Aorta (tissue), 5 donors: ENCODE results near the gene GDF2. TPM values are rescaled to one million over a fixed set of nuclear protein-coding genes. Genes with fewer than 3 reads are reported as not detected.

Experiments used
- ATAC-seq: fragments of 200-7000 bp; cut with Tn5 transposase; one replicate; pipeline ENCODE4 v1.9.1; 2022; ENCODE audit warnings: moderate library complexity; ENCODE audit not compliant: low FRiP score
- DNase-seq, 2 donors: peaks; one replicate each; pipeline ENCODE4 v3.0.0-alpha.2; 2020
- H3K27ac ChIP-seq, 2 donors: one replicate each; pipeline ENCODE4 v1.5.1; 2013; ENCODE audit warnings: low read length in 2 of 2, mild to moderate bottlenecking in 2 of 2, moderate library complexity in 2 of 2, control low read depth in 1 of 2, inconsistent platforms in 1 of 2, low read depth in 1 of 2
- H3K27me3 ChIP-seq, 2 donors: one replicate each; pipeline ENCODE4 v1.6.1; 2013; ENCODE audit warnings: control low read depth in 1 of 2, low read length in 1 of 2, mild to moderate bottlenecking in 1 of 2, moderate library complexity in 1 of 2; ENCODE audit not compliant: insufficient read depth in 2 of 2, control insufficient read depth in 1 of 2
- H3K36me3 ChIP-seq, 2 donors: one replicate each; pipeline ENCODE4 v1.6.1; 2013; ENCODE audit warnings: control low read depth in 1 of 2, low read length in 1 of 2, mild to moderate bottlenecking in 1 of 2; ENCODE audit not compliant: insufficient read depth in 2 of 2, control insufficient read depth in 1 of 2
- H3K4me1 ChIP-seq, 2 donors: one replicate each; pipeline ENCODE4 v1.6.1; 2013; ENCODE audit warnings: low read length in 2 of 2, control low read depth in 1 of 2, mild to moderate bottlenecking in 1 of 2, moderate library complexity in 1 of 2; ENCODE audit not compliant: insufficient read depth in 2 of 2, control insufficient read depth in 1 of 2
- H3K4me3 ChIP-seq, 2 donors: one replicate each; pipeline ENCODE4 v1.5.1; 2013; ENCODE audit warnings: low read length in 2 of 2, control low read depth in 1 of 2, mild to moderate bottlenecking in 1 of 2
- H3K9me3 ChIP-seq: one replicate; pipeline ENCODE4 v1.6.1; 2013; ENCODE audit warnings: mild to moderate bottlenecking, low read length; ENCODE audit not compliant: control insufficient read depth
- WGBS, 2 donors: extraction: QIAGEN DNeasy Blood & Tissue Kit; methylation state at CpG; one replicate each; pipeline ENCODE4 v1.1.7; 2013; 5-methylcytosine and 5-hydroxymethylcytosine counted together
- intact Hi-C, 2 donors: fragments of 100-400 bp; cut with DNase I; formaldehyde crosslinking; loops; one replicate each; pipeline versions ENCODE4 v1.14.2 to v1.15.0; 2022
- polyA plus RNA-seq, 2 donors: library from polyadenylated mRNA; stranded (reverse); fragments of 200-250 nt; gene quantifications; one replicate each; pipeline ENCODE4 v1.2.3, GENCODE V29; 2013
- total RNA-seq, 2 donors: library from RNA; stranded (reverse); fragmentation: NEBNext Ultra II Directional; extraction: Animal tissue kit (Norgen Biotek cat#: 25700); gene quantifications; one replicate each; pipeline ENCODE4 v1.2.1, GENCODE V29; 2021
- donor health status: healthy with polysubstance abuse.
- donor health status: Bipolar disorder and iron deficiency.
- donor health status: DM: no; HTN: no; CAD: no.
- donor health status: DM: no; HTN: no; CAD: no.
- donor health status: DM: yes; HTN: yes; CAD: no.

Gene GDF2
- total and polyA plus RNA-seq, 4 donors, result not detected

- Histone ChIP-seq H3K36me3 (no peaks in the 10 kb centered on the region), H3K9me3 (no peaks in the 10 kb centered on the region), H3K4me3 (no peak overlapping the region), H3K27me3 (no peaks in the 10 kb centered on the region), H3K4me1 (no peaks in the 10 kb centered on the region), H3K27ac (no peak overlapping the region)
- ATAC-seq, result no peak
- intact Hi-C loops, result no loop called here
- DNase-seq, result no peak
- WGBS, 2 donors, result 62 to 63% methylated on average over 5 of the region's 5 CpGs
Observed at GRCh38 chr10:47323636-47324296, 1.5 kb downstream of the GDF2 start.

DNA sequence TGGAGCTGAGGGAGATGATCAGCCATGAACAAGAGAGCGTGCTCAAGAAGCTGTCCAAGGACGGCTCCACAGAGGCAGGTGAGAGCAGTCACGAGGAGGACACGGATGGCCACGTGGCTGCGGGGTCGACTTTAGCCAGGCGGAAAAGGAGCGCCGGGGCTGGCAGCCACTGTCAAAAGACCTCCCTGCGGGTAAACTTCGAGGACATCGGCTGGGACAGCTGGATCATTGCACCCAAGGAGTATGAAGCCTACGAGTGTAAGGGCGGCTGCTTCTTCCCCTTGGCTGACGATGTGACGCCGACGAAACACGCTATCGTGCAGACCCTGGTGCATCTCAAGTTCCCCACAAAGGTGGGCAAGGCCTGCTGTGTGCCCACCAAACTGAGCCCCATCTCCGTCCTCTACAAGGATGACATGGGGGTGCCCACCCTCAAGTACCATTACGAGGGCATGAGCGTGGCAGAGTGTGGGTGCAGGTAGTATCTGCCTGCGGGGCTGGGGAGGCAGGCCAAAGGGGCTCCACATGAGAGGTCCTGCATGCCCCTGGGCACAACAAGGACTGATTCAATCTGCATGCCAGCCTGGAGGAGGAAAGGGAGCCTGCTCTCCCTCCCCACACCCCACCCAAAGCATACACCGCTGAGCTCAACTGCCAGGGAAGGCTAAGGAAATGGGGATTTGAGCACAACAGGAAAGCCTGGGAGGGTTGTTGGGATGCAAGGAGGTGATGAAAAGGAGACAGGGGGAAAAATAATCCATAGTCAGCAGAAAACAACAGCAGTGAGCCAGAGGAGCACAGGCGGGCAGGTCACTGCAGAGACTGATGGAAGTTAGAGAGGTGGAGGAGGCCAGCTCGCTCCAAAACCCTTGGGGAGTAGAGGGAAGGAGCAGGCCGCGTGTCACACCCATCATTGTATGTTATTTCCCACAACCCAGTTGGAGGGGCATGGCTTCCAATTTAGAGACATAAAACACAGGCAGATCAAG, 3.3 kb downstream of the GDF2 start:
- DNase-seq, result peak in 1 of 2 donors; percentile 66

DNA sequence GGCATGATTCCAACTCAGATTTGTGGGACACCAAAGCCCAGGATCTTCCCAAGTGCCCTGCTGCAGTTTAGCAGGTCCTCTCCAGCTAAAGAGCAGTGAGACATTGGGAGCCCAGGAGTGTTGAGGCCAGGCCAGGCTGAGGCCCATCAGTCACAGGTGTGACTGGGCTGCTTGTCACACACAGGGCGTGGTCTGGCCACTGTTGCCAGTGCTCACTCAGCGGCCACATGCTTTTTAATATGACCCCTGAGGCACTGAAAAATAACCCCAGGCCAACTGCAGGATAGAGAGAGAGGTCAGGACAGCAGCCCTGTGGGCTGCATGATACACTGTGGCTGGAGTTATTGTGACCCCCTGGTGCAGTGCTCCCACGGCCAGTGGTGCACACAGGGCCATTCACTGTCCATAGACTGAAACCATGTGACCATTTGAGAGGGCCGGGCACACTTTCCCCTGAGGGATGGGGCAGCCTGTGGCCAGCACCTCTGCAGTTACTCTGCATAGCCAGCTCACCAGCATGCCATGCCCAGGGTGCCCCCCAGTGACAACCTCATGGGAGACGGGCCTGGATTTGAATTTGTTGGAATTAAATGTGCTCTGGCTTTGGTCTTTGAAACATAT, 4.2 kb downstream of the GDF2 start:
- H3K9me3 ChIP-seq, result no peaks in the 10 kb centered on the region
- ATAC-seq (no peak), DNase-seq (peak in 1 of 2 donors; percentile 59)
- no peaks in the 10 kb centered on the region for H3K4me1 ChIP-seq
- intact Hi-C loops, result no loop called here
- 61 to 62% methylated on average over 5 of the region's 5 CpGs for WGBS, 2 donors
- no peak overlapping the region for H3K27ac ChIP-seq
- H3K4me3 ChIP-seq, result no peak overlapping the region
- H3K27me3 ChIP-seq, result no peaks in the 10 kb centered on the region
- H3K36me3 ChIP-seq, result no peaks in the 10 kb centered on the region

More for the DNA sequence above, 3.3 kb downstream of the GDF2 start:
- 96 to 97% methylated on average over 30 of the region's 30 CpGs for WGBS, 2 donors
- no peak overlapping the region for H3K27ac ChIP-seq
- no peaks in the 10 kb centered on the region for H3K36me3 ChIP-seq
- H3K27me3 ChIP-seq, result no peaks in the 10 kb centered on the region
- ATAC-seq, result no peak
- H3K4me3 ChIP-seq, result no peak overlapping the region
- no peaks in the 10 kb centered on the region for H3K9me3 ChIP-seq
- intact Hi-C loops, result no loop called here
- no peaks in the 10 kb centered on the region for H3K4me1 ChIP-seq

DNA sequence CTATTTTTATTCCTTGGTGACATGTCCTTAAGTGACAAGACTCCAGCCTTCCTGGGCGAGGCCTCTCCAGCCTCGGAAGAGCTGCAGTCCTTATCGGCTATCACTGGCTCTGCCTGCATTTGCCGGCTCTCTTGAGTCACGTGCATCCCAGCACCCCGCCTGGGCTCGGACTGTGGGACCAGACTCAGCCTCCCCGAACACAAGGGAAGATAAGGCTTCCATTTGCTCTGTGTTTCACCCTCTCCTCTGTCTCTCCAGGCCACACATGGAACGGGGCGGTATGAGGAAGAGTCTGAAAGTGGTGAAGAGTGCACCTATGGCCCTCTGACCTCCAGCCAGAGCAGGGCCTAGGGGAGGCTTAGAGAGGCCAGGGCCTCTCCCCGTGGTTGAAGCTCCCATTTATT, 4.7 kb downstream of the GDF2 start:
- no peaks in the 10 kb centered on the region for H3K27me3 ChIP-seq
- no peaks in the 10 kb centered on the region for H3K4me1 ChIP-seq
- H3K9me3 ChIP-seq, result no peaks in the 10 kb centered on the region
- H3K27ac ChIP-seq, result no peak overlapping the region
- DNase-seq (no peak), ATAC-seq (no peak)
- no peak overlapping the region for H3K4me3 ChIP-seq
- 68 to 78% methylated on average over 11 of the region's 11 CpGs for WGBS, 2 donors
- H3K36me3 ChIP-seq, result no peaks in the 10 kb centered on the region
- intact Hi-C loops, result no loop called here

DNA sequence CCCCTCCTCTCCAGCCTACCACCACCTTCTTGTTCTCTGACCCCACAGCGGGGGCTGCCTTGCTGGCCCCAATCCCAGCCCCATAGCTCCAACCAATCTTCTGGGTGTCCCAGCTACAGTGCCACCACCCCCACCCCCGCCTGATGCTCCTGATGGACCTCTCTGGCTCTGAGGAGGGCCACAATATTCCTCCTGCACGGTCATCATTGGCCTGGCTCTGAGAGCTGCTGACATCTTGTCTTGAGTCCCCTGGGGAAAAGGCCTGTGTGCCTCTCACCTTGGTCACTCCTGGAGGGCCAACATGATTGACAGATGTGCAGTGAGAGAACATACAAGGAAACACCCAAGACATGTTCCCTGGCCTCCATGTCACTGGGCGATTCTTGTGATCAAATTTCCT, 7.6 kb downstream of the GDF2 start:
- Histone ChIP-seq H3K27ac (no peak overlapping the region), H3K9me3 (no peaks in the 10 kb centered on the region), H3K36me3 (no peaks in the 10 kb centered on the region), H3K4me3 (no peak overlapping the region), H3K4me1 (no peaks in the 10 kb centered on the region), H3K27me3 (no peaks in the 10 kb centered on the region)
- intact Hi-C loops, result no loop called here
- WGBS, 2 donors, result 90 to 94% methylated on average over 4 of the region's 4 CpGs
- ATAC-seq, result no peak
- no peak for DNase-seq

DNA sequence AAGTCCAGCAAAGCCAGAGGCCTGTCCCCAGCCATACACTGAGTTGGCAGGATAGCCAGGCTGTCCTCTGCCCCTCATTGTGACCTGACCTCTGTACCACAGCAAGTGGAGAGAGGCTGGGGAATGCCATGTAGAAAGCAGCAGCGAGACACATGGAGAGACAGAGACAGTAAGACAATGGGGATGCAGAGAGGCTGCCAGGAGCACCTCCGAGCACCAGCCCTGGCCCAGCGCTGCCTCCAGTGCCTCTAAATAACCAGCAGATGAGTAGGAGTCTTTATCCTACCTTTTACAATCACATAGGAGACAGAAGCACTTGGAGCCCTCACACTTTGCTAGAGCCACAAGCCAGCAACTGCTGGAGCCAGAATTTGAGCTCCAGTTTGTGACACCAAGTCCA, 8.1 kb downstream of the GDF2 start:
- WGBS, 2 donors, result 96 to 97% methylated on average over 3 of the region's 3 CpGs
- DNase-seq (no peak), ATAC-seq (no peak)
- H3K4me1 ChIP-seq, result no peaks in the 10 kb centered on the region
- intact Hi-C loops, result no loop called here
- H3K4me3 ChIP-seq, result no peak overlapping the region
- H3K36me3 ChIP-seq, result no peaks in the 10 kb centered on the region
- no peaks in the 10 kb centered on the region for H3K9me3 ChIP-seq
- no peaks in the 10 kb centered on the region for H3K27me3 ChIP-seq
- no peak overlapping the region for H3K27ac ChIP-seq

GRCh38 chr10:47330804-47331203, 8.6 kb downstream of the GDF2 start:
- Histone ChIP-seq H3K4me1 (no peaks in the 10 kb centered on the region), H3K36me3 (no peaks in the 10 kb centered on the region), H3K27me3 (no peaks in the 10 kb centered on the region), H3K4me3 (no peak overlapping the region), H3K9me3 (no peaks in the 10 kb centered on the region), H3K27ac (no peak overlapping the region)
- intact Hi-C loops, result no loop called here
- 78 to 79% methylated on average over 3 of the region's 3 CpGs for WGBS, 2 donors
- ATAC-seq (no peak), DNase-seq (peak in 1 of 2 donors; percentile 51)

DNA sequence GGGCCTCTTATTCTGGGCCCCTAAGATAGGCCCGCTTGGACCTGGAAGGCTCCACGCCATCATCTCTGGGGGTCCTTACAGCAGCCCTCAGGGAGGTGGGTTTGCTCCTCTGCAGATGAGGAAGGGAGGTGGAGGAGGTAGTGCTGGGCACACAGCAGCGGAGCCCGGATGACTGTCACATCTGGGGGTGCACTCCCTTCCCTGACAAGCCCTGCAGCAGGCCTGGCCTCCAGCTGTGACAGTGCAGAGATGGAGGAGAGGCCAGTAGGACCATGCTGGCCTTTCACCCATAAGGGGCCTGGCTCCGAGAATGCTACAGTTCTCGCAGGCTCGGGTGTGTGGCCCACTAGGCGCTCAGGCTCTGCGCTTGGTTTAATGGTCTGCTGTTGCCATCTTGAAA, 9.2 kb downstream of the GDF2 start:
- 98 to 100% methylated on average over 9 of the region's 9 CpGs for WGBS, 2 donors
- H3K27ac ChIP-seq, result no peak overlapping the region
- intact Hi-C loops, result no loop called here
- no peaks in the 10 kb centered on the region for H3K9me3 ChIP-seq
- ATAC-seq (no peak), DNase-seq (peak in 1 of 2 donors; percentile 58)
- H3K27me3 ChIP-seq, result no peaks in the 10 kb centered on the region
- H3K36me3 ChIP-seq, result no peaks in the 10 kb centered on the region
- no peaks in the 10 kb centered on the region for H3K4me1 ChIP-seq
- no peak overlapping the region for H3K4me3 ChIP-seq
